ENCODE measurements around the gene SCYL1. TPM values are rescaled to one million over a fixed set of nuclear protein-coding genes. Genes with fewer than 3 reads are reported as not detected.
"Not testable (repeated sequence)": the region's sequence is repeated elsewhere in the genome, so short reads cannot be mapped to it uniquely, and the experiment has no call there.

SCYL1 gene
- total RNA-seq, 1 experiment from 2014 or later = 56.3 TPM

GRCh38 chr11:65502274-65502554 is 22.7 kb upstream of the SCYL1 start:
- Histone ChIP-seq H3K4me3 (peak overlapping the region; percentile 87), H3K9me3 (no peaks in the 10 kb centered on the region), H3K27me3 (no peaks in the 10 kb centered on the region; the same call in 1 of the 2 replicates), H3K36me3 (peaks cover 79% of the 10 kb centered on the region)
- DNase-seq = no peak

GRCh38 chr11:65502555-65503367 is 22.1 kb upstream of the SCYL1 start:
- Histone ChIP-seq H3K27me3 (no peaks in the 10 kb centered on the region; the same call in 1 of the 2 replicates), H3K36me3 (peaks cover 80% of the 10 kb centered on the region)
- no peak for DNase-seq

GRCh38 chr11:65503368-65503948 is 21.4 kb upstream of the SCYL1 start:
- H3K27me3 ChIP-seq = no peaks in the 10 kb centered on the region; the same call in 1 of the 2 replicates
- H3K36me3 ChIP-seq = peaks cover 81% of the 10 kb centered on the region
- DNase-seq = no peak
- H3K4me3 ChIP-seq = peak overlapping the region; percentile 87
- no peaks in the 10 kb centered on the region for H3K9me3 ChIP-seq

More at GRCh38 chr11:65502555-65503367, 22.1 kb upstream of the SCYL1 start:
- Histone ChIP-seq H3K9me3 (no peaks in the 10 kb centered on the region), H3K4me3 (peak overlapping the region; percentile 87)

GRCh38 chr11:65503949-65504673 is 20.8 kb upstream of the SCYL1 start:
- Histone ChIP-seq H3K4me3 (peak overlapping the region; percentile 87), H3K9me3 (no peaks in the 10 kb centered on the region), H3K27me3 (no peaks in the 10 kb centered on the region; the same call in 1 of the 2 replicates), H3K36me3 (peaks cover 80% of the 10 kb centered on the region)
- no peak for DNase-seq

- no peak for DNase-seq
- peaks cover 74% of the 10 kb centered on the region for H3K36me3 ChIP-seq
- peak overlapping the region; percentile 87 for H3K4me3 ChIP-seq
- no peaks in the 10 kb centered on the region; the same call in 1 of the 2 replicates for H3K27me3 ChIP-seq
- H3K9me3 ChIP-seq = no peaks in the 10 kb centered on the region
Observed at GRCh38 chr11:65504674-65505465, 20.0 kb upstream of the SCYL1 start.

- Histone ChIP-seq H3K36me3 (peaks cover 66% of the 10 kb centered on the region), H3K4me3 (peak overlapping the region; percentile 87), H3K9me3 (no peaks in the 10 kb centered on the region), H3K27me3 (no peaks in the 10 kb centered on the region; the same call in 1 of the 2 replicates)
- no peak for DNase-seq
Observed at GRCh38 chr11:65505466-65506289, 19.2 kb upstream of the SCYL1 start.

GRCh38 chr11:65506290-65506771 is 18.6 kb upstream of the SCYL1 start:
- no peaks in the 10 kb centered on the region; the same call in 1 of the 2 replicates for H3K27me3 ChIP-seq
- peak overlapping the region; percentile 87 for H3K4me3 ChIP-seq
- no peak for DNase-seq
- no peaks in the 10 kb centered on the region for H3K9me3 ChIP-seq
- H3K36me3 ChIP-seq = peaks cover 59% of the 10 kb centered on the region

GRCh38 chr11:65506772-65507505 is 17.9 kb upstream of the SCYL1 start:
- peak; percentile 67 for DNase-seq
- peaks cover 53% of the 10 kb centered on the region for H3K36me3 ChIP-seq
- H3K27me3 ChIP-seq = no peaks in the 10 kb centered on the region; the same call in 1 of the 2 replicates
- H3K9me3 ChIP-seq = no peaks in the 10 kb centered on the region
- H3K4me3 ChIP-seq = peak overlapping the region; percentile 87

GRCh38 chr11:65512311-65512710 is 12.6 kb upstream of the SCYL1 start:
- DNase-seq, H3K36me3 ChIP-seq, H3K4me3 ChIP-seq, H3K27me3 ChIP-seq, H3K9me3 ChIP-seq: not testable (repeated sequence)

- Histone ChIP-seq H3K27me3 (no peaks in the 10 kb centered on the region), H3K36me3 (no peaks in the 10 kb centered on the region)
- no peak for DNase-seq
Observed at GRCh38 chr11:65516135-65516968, 8.5 kb upstream of the SCYL1 start.

GRCh38 chr11:65518941-65519549 is 5.8 kb upstream of the SCYL1 start:
- not testable (repeated sequence) for H3K27me3 ChIP-seq, H3K36me3 ChIP-seq, H3K4me3 ChIP-seq, DNase-seq, H3K9me3 ChIP-seq

More at GRCh38 chr11:65516135-65516968, 8.5 kb upstream of the SCYL1 start:
- Histone ChIP-seq H3K4me3 (no peak overlapping the region), H3K9me3 (no peaks in the 10 kb centered on the region)

GRCh38 chr11:65521777-65522521 is 2.9 kb upstream of the SCYL1 start:
- not testable (repeated sequence) for H3K27me3 ChIP-seq, DNase-seq
- H3K36me3 ChIP-seq = peaks cover 14% of the 10 kb centered on the region

More at GRCh38 chr11:65521777-65522521, 2.9 kb upstream of the SCYL1 start:
- not testable (repeated sequence) for H3K4me3 ChIP-seq, H3K9me3 ChIP-seq

Measured in MG63 (cell line).